ENCODE measurements around the gene PARPBP. TPM values are rescaled to one million over a fixed set of nuclear protein-coding genes. Genes with fewer than 3 reads are reported as not detected.

Gene PARPBP
- total RNA-seq, 2 experiments from 2014 or later, result 26.1 to 26.2 TPM

GRCh38 chr12:102201436-102202061, 81.6 kb downstream of the PARPBP start:
- peaks cover 25% of the 10 kb centered on the region for H3K4me1 Mint-ChIP-seq (ENCODE audit: low read depth)
- no peak for ATAC-seq
- CTCF ChIA-PET, result no interaction called here
- peaks cover 19% of the 10 kb centered on the region for H3K36me3 Mint-ChIP-seq (ENCODE audit: low read depth)
- no peaks in the 10 kb centered on the region for H3K27me3 Mint-ChIP-seq
- POLR2A ChIA-PET, result no interaction called here
- DNase-seq, result no peak
- H3K9me3 Mint-ChIP-seq, result peaks cover 5% of the 10 kb centered on the region
- no peak overlapping the region for H3K27ac Mint-ChIP-seq
- H3K4me3 Mint-ChIP-seq, result no peak overlapping the region
- intact Hi-C loops (cut with micrococcal nuclease), result no loop called here
- TF ChIP-seq CTCF (IDR thresholded peaks at IDR 0.05), result no peak

- ChIA-PET POLR2A (no interaction called here), CTCF (no interaction called here)
Measured at GRCh38 chr12:102202556-102202955, 82.6 kb downstream of the PARPBP start.

GRCh38 chr12:102204025-102204424, 84.0 kb downstream of the PARPBP start:
- TF ChIP-seq CTCF (IDR thresholded peaks at IDR 0.05), result no peak
- intact Hi-C loops (cut with micrococcal nuclease), result no loop called here
- ChIA-PET CTCF (no interaction called here), POLR2A (no interaction called here)
- H3K4me1 Mint-ChIP-seq (ENCODE audit: low read depth), result peaks cover 10% of the 10 kb centered on the region
- H3K9me3 Mint-ChIP-seq, result peaks cover 20% of the 10 kb centered on the region
- no peaks in the 10 kb centered on the region for H3K27me3 Mint-ChIP-seq
- DNase-seq, result no peak
- H3K36me3 Mint-ChIP-seq (ENCODE audit: low read depth), result peaks cover 35% of the 10 kb centered on the region
- ATAC-seq, result no peak
- H3K27ac Mint-ChIP-seq, result peak overlapping the region; percentile 69
- no peak overlapping the region for H3K4me3 Mint-ChIP-seq

More at GRCh38 chr12:102202556-102202955, 82.6 kb downstream of the PARPBP start:
- Mint-ChIP-seq H3K4me3 (no peak overlapping the region), H3K4me1 (ENCODE audit: low read depth) (peaks cover 17% of the 10 kb centered on the region), H3K36me3 (ENCODE audit: low read depth) (peaks cover 24% of the 10 kb centered on the region), H3K27me3 (no peaks in the 10 kb centered on the region), H3K9me3 (peaks cover 7% of the 10 kb centered on the region), H3K27ac (no peak overlapping the region)
- intact Hi-C loops (cut with micrococcal nuclease), result no loop called here
- no peak for TF ChIP-seq CTCF (IDR thresholded peaks at IDR 0.05)
- no peak for DNase-seq
- no peak for ATAC-seq

GRCh38 chr12:102215992-102216691, 96.2 kb downstream of the PARPBP start:
- Mint-ChIP-seq H3K4me1 (ENCODE audit: low read depth) (no peaks in the 10 kb centered on the region), H3K9me3 (no peaks in the 10 kb centered on the region), H3K36me3 (ENCODE audit: low read depth) (no peaks in the 10 kb centered on the region), H3K27me3 (no peaks in the 10 kb centered on the region), H3K4me3 (no peak overlapping the region), H3K27ac (no peak overlapping the region)
- TF ChIP-seq CTCF (IDR thresholded peaks at IDR 0.05), result no peak
- CTCF ChIA-PET, result interaction anchor here (2.3 kb wide), 1 partner anchor 11 kb away, joined by 8 read pairs; no protein-coding TSS in a partner anchor
- intact Hi-C loops (cut with micrococcal nuclease), result no loop called here
- POLR2A ChIA-PET, result no interaction called here
- ATAC-seq (no peak), DNase-seq (no peak)

- ATAC-seq, result no peak
Measured at GRCh38 chr12:102220736-102221135, 100.8 kb downstream of the PARPBP start.

More at GRCh38 chr12:102220736-102221135, 100.8 kb downstream of the PARPBP start:
- ChIA-PET CTCF (no interaction called here), POLR2A (no interaction called here)
- Mint-ChIP-seq H3K9me3 (no peaks in the 10 kb centered on the region), H3K4me1 (ENCODE audit: low read depth) (no peaks in the 10 kb centered on the region), H3K36me3 (ENCODE audit: low read depth) (no peaks in the 10 kb centered on the region), H3K4me3 (no peak overlapping the region), H3K27ac (no peak overlapping the region), H3K27me3 (no peaks in the 10 kb centered on the region)
- intact Hi-C loops (cut with micrococcal nuclease), result no loop called here
- no peak for DNase-seq
- no peak for TF ChIP-seq CTCF (IDR thresholded peaks at IDR 0.05)
